Nephron (organoid): ENCODE measurements around the gene CA7.

Source experiments
- H3K27ac Mint-ChIP-seq, 3 experiments: 2 replicates each; pipeline ENCODE4 v1.8.0; 2020; ENCODE audit warnings: mixed read lengths in 3 of 3, mild to moderate bottlenecking in 2 of 3, moderate library complexity in 1 of 3
- H3K27me3 Mint-ChIP-seq: 2 replicates; pipeline ENCODE4 v1.8.0; 2021; ENCODE audit warnings: low read depth, mild to moderate bottlenecking, moderate library complexity, mixed read lengths
- H3K36me3 Mint-ChIP-seq: 2 replicates; pipeline ENCODE4 v1.8.0; 2020; ENCODE audit warnings: low read depth, mixed read lengths
- H3K4me1 Mint-ChIP-seq: 2 replicates; pipeline ENCODE4 v1.8.0; 2020; ENCODE audit warnings: mixed read lengths
- H3K4me3 Mint-ChIP-seq, 3 experiments: 2 replicates each; pipeline ENCODE4 v1.8.0; 2020; ENCODE audit warnings: mild to moderate bottlenecking in 3 of 3, mixed read lengths in 3 of 3, moderate library complexity in 2 of 3
- H3K9me3 Mint-ChIP-seq: 2 replicates; pipeline ENCODE4 v1.8.0; 2020; ENCODE audit warnings: mixed read lengths
- TF ChIP-seq, protein P1 (sequence below), 3 experiments: fragments of 200-600 bp; sonication (generic); IDR thresholded peaks; one replicate each; pipeline ENCODE4 v1.5.0; 2021; ENCODE audit warnings: antibody characterized with exemption in 3 of 3; ENCODE audit not compliant: unreplicated experiment in 3 of 3

CA7 gene

DNA sequence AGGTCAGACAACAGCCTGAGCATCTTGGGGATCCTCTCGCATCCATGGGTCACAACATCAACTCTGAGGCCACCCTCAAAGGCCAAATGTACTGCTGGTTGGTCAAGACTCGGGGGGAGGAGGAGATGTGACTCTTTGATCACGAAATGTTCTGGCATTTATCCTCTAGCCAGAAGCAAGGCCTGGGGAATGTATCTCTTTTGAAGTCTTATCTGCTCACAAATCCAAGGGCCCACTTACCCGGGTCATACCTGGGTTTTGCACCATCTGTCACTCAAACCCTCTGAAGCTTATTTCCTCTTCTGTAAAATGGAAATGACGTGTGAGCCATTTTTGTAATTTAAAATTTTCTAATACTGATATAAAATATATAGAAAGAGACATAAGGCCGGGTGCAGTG lies 13.2 kb downstream of the CA7 start:
- no peaks in the 10 kb centered on the region for H3K9me3 Mint-ChIP-seq
- no peak overlapping the region for H3K4me3 Mint-ChIP-seq
- no peak overlapping the region for H3K27ac Mint-ChIP-seq
- H3K36me3 Mint-ChIP-seq = no peaks in the 10 kb centered on the region
- no peaks in the 10 kb centered on the region for H3K4me1 Mint-ChIP-seq
- H3K27me3 Mint-ChIP-seq = peaks cover 11% of the 10 kb centered on the region
- TF ChIP-seq, protein P1, sequence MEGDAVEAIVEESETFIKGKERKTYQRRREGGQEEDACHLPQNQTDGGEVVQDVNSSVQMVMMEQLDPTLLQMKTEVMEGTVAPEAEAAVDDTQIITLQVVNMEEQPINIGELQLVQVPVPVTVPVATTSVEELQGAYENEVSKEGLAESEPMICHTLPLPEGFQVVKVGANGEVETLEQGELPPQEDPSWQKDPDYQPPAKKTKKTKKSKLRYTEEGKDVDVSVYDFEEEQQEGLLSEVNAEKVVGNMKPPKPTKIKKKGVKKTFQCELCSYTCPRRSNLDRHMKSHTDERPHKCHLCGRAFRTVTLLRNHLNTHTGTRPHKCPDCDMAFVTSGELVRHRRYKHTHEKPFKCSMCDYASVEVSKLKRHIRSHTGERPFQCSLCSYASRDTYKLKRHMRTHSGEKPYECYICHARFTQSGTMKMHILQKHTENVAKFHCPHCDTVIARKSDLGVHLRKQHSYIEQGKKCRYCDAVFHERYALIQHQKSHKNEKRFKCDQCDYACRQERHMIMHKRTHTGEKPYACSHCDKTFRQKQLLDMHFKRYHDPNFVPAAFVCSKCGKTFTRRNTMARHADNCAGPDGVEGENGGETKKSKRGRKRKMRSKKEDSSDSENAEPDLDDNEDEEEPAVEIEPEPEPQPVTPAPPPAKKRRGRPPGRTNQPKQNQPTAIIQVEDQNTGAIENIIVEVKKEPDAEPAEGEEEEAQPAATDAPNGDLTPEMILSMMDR (IDR thresholded peaks at IDR 0.05; ENCODE audit: unreplicated experiment in 3 of 3) = no peak

DNA sequence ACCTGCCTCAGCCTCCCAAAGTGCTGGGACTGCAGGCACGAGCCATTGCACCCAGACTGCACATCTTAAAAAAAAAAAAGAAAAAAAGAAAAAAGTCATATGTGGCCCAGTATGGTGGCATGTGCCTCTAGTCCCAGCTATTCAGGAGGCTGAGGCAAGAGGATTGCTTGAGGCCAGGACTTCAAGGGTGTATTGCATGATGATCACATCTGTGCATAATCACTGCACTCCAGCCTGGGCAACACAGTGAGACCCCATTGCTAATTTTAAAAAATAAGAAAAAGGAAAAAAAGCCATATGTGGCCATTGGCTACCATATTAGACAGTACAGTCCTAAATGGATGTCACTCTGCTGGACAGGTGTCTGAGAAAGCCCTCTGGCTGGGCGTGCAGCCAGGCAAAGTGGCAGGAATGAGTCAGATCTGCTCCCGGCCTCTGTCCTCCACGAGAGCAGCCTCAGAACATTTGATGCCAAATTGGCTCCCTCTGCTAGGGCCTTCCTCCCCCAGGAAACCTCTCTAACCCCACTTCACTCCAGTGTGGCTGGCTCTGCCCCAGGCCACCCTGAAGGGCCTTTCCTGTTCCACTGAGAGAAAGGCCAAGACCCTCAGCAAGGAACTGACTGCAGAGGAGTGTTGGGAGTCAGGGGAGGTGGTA lies 14.7 kb downstream of the CA7 start:
- no peaks in the 10 kb centered on the region for H3K9me3 Mint-ChIP-seq
- TF ChIP-seq, protein P1 (IDR thresholded peaks at IDR 0.05; ENCODE audit: unreplicated experiment in 3 of 3) = no peak
- no peaks in the 10 kb centered on the region for H3K36me3 Mint-ChIP-seq

DNA sequence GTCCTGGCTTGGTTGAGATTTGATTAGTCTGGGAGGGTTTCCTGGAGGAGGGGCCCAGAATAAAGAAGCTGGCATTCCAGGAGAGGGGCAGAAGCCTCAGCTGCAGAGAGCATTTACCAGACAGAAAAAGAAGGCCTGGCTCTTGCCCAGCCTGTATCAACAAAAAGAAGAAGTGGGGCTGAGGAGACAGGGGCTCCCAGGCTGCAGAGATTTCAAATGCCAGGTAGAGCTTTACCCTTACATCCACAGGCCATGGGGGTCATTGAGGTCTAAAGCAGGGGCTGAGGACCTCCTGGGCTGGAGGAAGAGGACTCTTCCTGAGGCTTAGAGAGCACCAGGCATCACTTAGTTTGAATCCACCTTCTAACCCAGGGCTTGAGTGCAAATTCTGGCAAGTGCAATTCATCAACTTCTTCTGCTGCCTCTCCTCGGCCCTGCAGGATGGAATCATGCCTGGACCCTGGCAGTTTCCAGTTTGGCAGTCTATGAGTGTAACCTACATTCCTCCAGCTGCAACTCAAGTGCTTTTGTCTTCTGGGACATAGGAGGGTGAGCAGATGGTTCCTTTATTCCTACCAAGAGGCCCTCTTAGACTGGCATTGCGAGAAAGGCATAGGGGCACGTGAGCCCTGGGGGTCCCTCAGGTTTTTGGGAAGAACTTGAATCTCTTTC lies 15.3 kb downstream of the CA7 start:
- TF ChIP-seq, protein P1 (IDR thresholded peaks at IDR 0.05; ENCODE audit: unreplicated experiment in 3 of 3) = no peak

More for the DNA sequence above, 14.7 kb downstream of the CA7 start:
- Mint-ChIP-seq H3K27me3 (peaks cover 10% of the 10 kb centered on the region), H3K27ac (no peak overlapping the region), H3K4me1 (no peaks in the 10 kb centered on the region), H3K4me3 (no peak overlapping the region)

DNA sequence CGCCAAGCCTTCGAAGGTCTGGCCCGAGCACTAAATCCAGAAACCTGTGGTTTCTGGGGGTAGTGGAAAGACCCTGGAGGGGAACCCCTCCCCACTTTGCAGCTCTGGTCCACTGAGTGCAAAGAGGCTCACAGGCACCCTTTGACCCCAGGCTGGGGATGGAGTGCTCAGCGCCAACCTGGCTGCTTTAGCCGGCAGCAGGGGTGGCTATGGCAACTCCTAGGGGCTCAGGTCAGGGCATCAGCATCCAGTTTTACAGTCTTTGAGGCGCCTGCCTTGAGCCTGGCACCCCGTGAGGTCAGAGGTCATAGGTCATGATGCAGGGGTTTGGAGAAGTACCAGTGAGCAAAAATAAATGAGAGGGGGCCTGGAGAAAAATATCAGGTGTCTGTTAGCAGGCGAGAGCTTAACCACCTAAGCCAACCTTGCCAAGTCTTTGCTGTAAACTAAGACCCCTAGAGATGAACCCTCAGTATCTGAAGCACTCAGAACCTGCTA lies 17.9 kb downstream of the CA7 start:
- Mint-ChIP-seq H3K27me3 (peaks cover 8% of the 10 kb centered on the region), H3K4me3 (no peak overlapping the region), H3K4me1 (no peaks in the 10 kb centered on the region), H3K9me3 (no peaks in the 10 kb centered on the region), H3K36me3 (no peaks in the 10 kb centered on the region), H3K27ac (no peak overlapping the region)
- TF ChIP-seq, protein P1 (IDR thresholded peaks at IDR 0.05; ENCODE audit: unreplicated experiment in 3 of 3) = no peak

More for the DNA sequence above, 15.3 kb downstream of the CA7 start:
- H3K9me3 Mint-ChIP-seq = no peaks in the 10 kb centered on the region
- H3K27me3 Mint-ChIP-seq = peaks cover 7% of the 10 kb centered on the region
- H3K4me1 Mint-ChIP-seq = no peaks in the 10 kb centered on the region
- no peak overlapping the region for H3K27ac Mint-ChIP-seq
- H3K36me3 Mint-ChIP-seq = no peaks in the 10 kb centered on the region
- no peak overlapping the region for H3K4me3 Mint-ChIP-seq

DNA sequence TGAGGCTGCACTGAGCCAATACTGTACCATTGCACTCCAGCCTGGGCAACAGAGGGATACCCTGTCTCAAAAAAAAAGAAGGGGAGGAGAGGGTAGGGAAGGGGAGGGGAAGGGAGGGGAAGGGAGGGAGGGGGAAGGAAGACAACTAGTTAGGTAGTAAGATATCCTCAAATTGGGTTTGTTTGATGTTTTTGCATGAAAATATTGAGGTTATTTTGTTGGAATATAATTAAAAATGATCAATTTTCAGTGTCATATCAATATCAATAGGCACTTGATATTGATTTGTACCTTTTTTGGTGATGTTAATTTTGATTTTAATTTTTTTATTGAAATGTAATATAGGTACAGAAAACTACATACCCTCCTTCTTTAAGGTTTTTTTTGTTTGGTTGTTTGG lies 19.5 kb downstream of the CA7 start:
- H3K4me1 Mint-ChIP-seq = no peaks in the 10 kb centered on the region
- H3K27ac Mint-ChIP-seq = no peak overlapping the region
- no peaks in the 10 kb centered on the region for H3K36me3 Mint-ChIP-seq
- no peak overlapping the region for H3K4me3 Mint-ChIP-seq
- peaks cover 12% of the 10 kb centered on the region for H3K27me3 Mint-ChIP-seq
- no peaks in the 10 kb centered on the region for H3K9me3 Mint-ChIP-seq
- TF ChIP-seq, protein P1 (IDR thresholded peaks at IDR 0.05; ENCODE audit: unreplicated experiment in 3 of 3) = no peak
